ENCODE results near the gene GJC1.

DNA sequence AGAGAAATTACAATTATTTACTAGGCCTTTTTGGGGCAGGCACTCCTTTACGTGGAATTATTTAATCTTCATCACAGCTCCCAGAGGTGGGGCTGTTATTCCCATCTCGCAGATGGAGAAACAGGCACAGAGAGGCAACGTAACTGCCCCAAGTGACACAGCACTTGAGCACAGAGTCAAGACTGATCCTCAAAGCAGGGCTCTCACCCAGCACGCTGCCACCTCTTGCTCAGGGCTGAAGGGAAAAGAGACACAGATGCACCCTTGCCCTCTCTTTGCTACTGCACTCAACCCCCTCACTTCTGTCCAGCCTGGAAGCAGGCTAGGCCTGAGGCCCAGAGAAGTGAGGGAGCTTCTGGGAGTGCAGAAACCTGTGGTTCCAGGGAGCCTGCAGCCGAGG is 66.9 kb downstream of the GJC1 start:
- TF ChIP-seq, protein P1, sequence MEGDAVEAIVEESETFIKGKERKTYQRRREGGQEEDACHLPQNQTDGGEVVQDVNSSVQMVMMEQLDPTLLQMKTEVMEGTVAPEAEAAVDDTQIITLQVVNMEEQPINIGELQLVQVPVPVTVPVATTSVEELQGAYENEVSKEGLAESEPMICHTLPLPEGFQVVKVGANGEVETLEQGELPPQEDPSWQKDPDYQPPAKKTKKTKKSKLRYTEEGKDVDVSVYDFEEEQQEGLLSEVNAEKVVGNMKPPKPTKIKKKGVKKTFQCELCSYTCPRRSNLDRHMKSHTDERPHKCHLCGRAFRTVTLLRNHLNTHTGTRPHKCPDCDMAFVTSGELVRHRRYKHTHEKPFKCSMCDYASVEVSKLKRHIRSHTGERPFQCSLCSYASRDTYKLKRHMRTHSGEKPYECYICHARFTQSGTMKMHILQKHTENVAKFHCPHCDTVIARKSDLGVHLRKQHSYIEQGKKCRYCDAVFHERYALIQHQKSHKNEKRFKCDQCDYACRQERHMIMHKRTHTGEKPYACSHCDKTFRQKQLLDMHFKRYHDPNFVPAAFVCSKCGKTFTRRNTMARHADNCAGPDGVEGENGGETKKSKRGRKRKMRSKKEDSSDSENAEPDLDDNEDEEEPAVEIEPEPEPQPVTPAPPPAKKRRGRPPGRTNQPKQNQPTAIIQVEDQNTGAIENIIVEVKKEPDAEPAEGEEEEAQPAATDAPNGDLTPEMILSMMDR (IDR thresholded peaks at IDR 0.05; ENCODE audit: extremely low read depth in 1 of 2, insufficient read depth in 1 of 2, low read depth in 1 of 2, low read length in 2 of 2), result no peak
- TF ChIP-seq POLR2AphosphoS5 (IDR thresholded peaks at IDR 0.05; ENCODE audit: insufficient read depth, low read depth, low read length), result no peak
